Measurements from ENCODE around the gene STAG3. TPM values are rescaled to one million over a fixed set of nuclear protein-coding genes. Genes with fewer than 3 reads are reported as not detected.

The STAG3 gene
- total and polyA plus RNA-seq, 9 of the 15 experiments (the other 6 are each of a cell fraction or from before 2014, with no cell fraction given): 0.54 to 2.5 (median 1.7) TPM

DNA sequence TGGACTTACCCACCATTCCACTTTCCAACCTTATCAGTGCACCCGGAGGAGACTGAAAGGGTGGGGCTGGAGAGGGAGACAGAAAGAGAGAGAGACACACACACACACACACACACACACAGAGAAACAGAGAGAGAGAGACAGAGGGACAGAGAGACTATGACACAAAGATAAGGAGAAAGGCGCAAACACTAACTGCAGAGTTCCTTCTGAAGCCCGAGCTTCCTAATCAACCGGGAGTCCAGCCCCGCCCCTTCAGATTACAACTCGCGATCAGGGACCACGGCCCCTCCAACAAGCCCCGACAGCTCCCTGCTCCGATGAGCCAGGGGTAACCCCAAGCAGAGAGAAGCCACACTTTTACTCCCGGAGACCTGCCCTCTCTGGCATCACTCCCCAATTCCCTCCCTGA, 9.8 kb upstream of the STAG3 start (continued):
- TF ChIP-seq CUX1 (CRISPR knock-in tag; IDR thresholded peaks at IDR 0.05) (no peak), SMARCB1 (IDR thresholded peaks at IDR 0.05; ENCODE audit: insufficient read length, low read depth) (peak; percentile 80), ETS2 (tag; IDR thresholded peaks at IDR 0.05; ENCODE audit: borderline replicate concordance, poor library complexity, severe bottlenecking) (no peak), ZFP30 (CRISPR knock-in tag; IDR thresholded peaks at IDR 0.05; ENCODE audit: borderline replicate concordance) (no peak), PML (IDR thresholded peaks at IDR 0.05; ENCODE audit: low read length) (no peak), ZNF444 (CRISPR knock-in tag; IDR thresholded peaks at IDR 0.05) (no peak), KDM1A (IDR thresholded peaks at IDR 0.05) (peak in 1 of 2 experiments; percentile 85; a peak in 3 of 4 replicates), CSDE1 (IDR thresholded peaks at IDR 0.05) (no peak), ZBTB26 (CRISPR knock-in tag; IDR thresholded peaks at IDR 0.05) (peak; percentile 87; the same call in 1 of the 2 replicates), PHF20 (IDR thresholded peaks at IDR 0.05; ENCODE audit: partially characterized antibody) (peak; percentile 41), MIER1 (IDR thresholded peaks at IDR 0.05; ENCODE audit: low read depth) (0 out of 2 replicates have a peak, but pooled peaks have one; percentile 74), KDM4B (IDR thresholded peaks at IDR 0.05; ENCODE audit: borderline replicate concordance in 2 of 2, low read depth in 1 of 2) (no peak; a peak in 1 of 4 replicates), ZNF217 (CRISPR knock-in tag; IDR thresholded peaks at IDR 0.05) (no peak), ZNF311 (CRISPR knock-in tag; IDR thresholded peaks at IDR 0.05) (no peak)
- TF ChIP-seq, protein P1, sequence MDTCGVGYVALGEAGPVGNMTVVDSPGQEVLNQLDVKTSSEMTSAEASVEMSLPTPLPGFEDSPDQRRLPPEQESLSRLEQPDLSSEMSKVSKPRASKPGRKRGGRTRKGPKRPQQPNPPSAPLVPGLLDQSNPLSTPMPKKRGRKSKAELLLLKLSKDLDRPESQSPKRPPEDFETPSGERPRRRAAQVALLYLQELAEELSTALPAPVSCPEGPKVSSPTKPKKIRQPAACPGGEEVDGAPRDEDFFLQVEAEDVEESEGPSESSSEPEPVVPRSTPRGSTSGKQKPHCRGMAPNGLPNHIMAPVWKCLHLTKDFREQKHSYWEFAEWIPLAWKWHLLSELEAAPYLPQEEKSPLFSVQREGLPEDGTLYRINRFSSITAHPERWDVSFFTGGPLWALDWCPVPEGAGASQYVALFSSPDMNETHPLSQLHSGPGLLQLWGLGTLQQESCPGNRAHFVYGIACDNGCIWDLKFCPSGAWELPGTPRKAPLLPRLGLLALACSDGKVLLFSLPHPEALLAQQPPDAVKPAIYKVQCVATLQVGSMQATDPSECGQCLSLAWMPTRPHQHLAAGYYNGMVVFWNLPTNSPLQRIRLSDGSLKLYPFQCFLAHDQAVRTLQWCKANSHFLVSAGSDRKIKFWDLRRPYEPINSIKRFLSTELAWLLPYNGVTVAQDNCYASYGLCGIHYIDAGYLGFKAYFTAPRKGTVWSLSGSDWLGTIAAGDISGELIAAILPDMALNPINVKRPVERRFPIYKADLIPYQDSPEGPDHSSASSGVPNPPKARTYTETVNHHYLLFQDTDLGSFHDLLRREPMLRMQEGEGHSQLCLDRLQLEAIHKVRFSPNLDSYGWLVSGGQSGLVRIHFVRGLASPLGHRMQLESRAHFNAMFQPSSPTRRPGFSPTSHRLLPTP (IDR thresholded peaks at IDR 0.05; ENCODE audit: borderline replicate concordance, extremely low read depth, insufficient read length): no peak

Measured in K562 (cell line).